GM18909 (cell line): ENCODE data around the gene SCN11A.
"Not testable (repeated sequence)": the region's sequence is repeated elsewhere in the genome, so short reads cannot be mapped to it uniquely, and the experiment has no call there.

Experiments used
- ATAC-seq: cut with Tn5 transposase; IDR thresholded peaks from one replicate; pipeline ENCODE4 v1.9.1; 2021; ENCODE audit warnings: mild to moderate bottlenecking; ENCODE audit not compliant: unreplicated experiment, poor library complexity

Gene SCN11A

GRCh38 chr3:39067286-39067685 lies 15.5 kb upstream of the SCN11A start:
- ATAC-seq = no peak

GRCh38 chr3:39065197-39065596 lies 13.5 kb upstream of the SCN11A start:
- peak; percentile 88 for ATAC-seq

DNA sequence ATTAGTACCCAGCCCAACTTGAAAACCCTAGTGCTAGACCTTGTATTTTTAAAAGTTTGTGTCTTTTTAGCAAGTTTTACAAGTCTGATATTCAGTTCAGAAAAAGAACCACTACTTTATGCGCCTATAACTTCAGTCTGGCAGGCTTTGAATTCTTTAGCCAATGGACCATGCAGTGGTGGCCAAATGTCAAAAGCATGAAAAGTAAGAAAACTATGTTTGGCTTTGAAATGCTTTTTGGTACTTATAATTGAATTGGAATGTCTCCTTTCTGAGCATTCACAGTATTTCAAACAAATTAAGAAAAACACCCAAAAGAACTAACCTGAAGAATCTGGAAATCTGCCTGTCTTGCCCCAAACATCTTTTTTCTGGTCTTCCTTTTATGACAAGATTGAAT lies 12.9 kb upstream of the SCN11A start:
- ATAC-seq = no peak

DNA sequence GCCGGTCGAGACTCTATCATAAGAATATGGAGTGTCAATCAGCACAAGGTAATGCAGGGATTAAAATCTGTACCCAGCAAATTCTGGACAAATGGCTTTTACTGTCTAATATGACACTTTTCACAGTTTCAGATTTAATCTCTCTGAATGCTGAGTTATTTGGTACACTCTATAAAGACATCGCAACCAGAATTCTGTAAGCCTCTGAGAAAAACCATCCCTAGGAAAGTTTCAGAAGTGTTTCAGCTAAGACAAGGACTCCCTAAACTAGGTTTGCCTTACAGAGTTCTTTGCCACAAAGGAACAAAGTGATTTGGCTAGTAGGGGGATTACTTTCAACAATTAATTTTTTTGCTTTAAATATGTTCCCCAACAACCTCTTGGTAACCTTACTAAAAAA lies 11.4 kb upstream of the SCN11A start:
- no peak for ATAC-seq

DNA sequence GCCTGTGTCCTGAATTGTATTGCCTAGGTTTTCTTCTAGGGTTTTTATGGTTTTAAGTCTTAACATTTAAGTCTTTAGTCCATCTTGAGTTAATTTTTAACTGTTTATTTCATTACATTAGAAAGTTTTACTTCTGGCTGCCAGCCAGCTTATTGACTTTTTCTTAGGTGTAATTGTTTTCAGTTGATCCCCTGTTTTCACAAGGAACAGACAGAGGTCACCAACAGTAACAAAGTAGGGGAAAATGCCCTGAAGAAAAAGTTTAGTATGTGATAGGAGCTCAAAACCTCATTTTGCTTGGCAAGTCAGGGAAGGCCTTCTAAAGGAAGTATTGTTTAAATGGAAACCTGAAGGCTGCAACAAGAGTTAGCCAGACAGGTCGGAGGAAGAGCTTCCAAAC lies 10.4 kb upstream of the SCN11A start:
- no peak for ATAC-seq

DNA sequence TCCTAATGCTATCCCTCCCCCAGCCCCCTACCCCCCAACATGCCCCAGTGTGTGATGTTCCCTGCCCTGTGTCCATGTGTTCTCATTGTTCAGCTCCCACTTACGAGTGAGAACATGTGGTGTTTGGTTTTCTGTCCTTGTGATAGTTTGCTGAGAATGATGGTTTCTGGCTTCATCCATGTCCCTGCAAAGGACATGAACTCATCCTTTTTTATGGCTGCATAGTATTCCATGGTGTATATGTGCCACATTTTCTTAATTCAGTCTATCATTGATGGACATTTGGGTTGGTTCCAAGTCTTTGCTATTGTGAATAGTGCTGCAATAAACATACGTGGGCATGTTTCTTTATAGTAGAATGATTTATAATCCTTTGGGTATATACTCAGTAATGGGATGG lies 9.5 kb upstream of the SCN11A start:
- not testable (repeated sequence) for ATAC-seq

DNA sequence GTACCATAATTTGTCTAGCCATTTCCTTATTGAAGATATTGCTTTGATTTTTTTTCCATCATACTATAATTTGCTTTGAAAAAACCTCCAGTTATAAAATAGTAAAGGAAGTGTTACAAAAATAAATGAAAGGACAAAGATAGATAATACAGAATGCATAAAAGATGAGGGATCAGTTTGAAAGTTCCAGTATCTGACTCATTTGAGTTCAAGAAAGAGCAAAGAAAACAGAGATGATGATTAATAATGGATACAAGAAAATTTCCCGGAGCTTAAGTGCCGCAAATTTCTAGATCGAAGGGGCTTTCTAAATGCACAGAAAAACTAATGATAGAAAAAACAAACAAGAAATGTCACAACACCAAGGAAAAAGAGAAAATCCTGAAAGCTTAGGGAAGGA lies 4.4 kb upstream of the SCN11A start:
- ATAC-seq = no peak

- ATAC-seq = no peak
These were observed 2.0 kb upstream of the SCN11A start for GRCh38 chr3:39053696-39054095.

DNA sequence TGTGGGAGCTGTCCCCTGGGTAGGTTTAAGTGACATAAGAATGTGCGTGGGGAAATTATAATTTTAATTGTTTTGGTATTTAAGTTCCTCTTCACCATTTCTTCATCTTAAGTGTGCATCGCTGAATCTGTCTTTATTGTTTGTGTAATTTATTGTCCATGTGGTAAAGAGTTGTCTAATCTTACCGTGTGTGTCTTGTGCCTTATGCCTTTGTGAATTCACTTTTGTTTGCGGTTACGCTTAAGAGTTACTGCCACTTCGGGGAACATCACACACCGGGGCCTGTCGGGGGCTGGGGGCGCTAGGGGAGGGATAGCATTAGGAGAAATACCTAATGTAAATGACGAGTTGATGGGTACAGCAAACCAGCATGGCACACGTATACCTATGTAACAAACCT lies 839 bp upstream of the SCN11A start:
- ATAC-seq = no peak

GRCh38 chr3:39050029-39050428 lies 1.7 kb downstream of the SCN11A start:
- no peak for ATAC-seq

DNA sequence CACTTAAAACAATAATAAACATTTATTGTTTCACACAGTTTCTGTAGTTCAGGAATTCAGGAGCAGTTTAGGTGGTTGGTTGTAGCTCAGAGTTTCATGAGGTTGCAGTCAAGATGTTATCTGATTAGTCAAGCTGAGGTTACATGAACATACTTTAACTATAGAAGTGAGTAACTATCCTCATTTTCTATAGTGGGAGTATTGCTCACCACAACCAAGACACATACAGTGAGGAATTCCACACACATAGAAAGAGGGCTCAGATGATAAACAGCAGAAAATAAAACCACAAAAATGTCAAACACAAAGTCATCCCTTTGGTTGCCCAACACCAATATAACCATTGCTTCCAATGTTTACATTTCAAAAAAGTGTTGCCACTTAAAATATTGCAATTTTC lies 13.6 kb downstream of the SCN11A start:
- no peak for ATAC-seq

- ATAC-seq = no peak
These were observed 22.2 kb downstream of the SCN11A start for GRCh38 chr3:39029556-39029955.

DNA sequence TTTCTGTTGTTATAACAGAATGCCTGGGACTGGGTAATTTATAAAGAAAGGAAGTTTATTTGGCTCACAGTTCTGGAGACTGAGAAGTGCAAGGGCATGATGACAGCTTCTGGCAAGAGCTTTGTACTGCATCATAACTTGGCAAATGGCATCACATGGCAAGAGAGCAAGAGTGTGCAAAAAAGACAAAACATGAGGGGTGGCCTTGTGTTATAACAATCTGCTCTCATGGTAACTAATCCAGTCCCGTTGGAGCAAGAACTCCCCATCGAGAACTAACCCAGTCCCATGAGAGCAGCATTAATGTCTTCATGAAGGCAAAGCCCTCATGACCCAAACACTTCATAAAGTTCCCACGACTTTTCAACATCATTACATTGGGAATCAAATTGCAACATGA lies 23.2 kb downstream of the SCN11A start:
- ATAC-seq = no peak

DNA sequence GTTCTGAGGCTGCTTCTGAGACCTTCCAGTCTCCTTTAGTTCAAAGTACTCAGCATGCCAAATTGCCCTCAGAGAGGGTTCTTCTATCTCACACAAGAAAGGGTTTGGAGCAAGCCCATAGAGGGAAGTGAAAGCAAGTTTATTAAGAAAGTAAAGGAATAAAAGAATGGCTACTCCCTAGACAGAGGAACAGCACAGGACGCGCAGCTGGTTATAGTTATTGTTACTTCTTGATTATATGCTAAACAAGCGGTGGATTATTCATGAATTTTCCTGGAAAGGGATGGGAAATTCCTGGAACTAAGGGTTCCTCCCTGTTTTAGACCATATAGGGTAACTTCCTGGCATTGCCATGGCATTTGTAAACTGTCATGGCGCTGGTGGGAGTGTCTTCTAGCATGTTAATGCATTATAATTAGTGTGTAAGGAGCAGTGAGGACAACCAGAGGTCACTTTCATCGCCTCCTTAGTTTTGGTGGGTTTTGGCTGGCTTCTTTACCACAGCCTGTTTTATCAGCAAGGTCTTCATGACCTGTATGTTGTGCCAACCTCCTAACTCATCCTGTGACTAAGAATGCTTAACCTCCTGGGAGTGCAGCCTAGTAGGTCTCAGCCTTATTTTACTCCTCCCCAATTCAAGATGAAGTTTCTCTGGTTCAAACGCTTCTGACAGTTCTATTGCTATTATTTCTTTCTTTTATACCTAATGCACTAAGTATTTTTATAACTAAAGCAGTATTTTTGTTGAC lies 26.3 kb downstream of the SCN11A start:
- no peak for ATAC-seq

GRCh38 chr3:39024497-39024896 lies 27.2 kb downstream of the SCN11A start:
- ATAC-seq = no peak

DNA sequence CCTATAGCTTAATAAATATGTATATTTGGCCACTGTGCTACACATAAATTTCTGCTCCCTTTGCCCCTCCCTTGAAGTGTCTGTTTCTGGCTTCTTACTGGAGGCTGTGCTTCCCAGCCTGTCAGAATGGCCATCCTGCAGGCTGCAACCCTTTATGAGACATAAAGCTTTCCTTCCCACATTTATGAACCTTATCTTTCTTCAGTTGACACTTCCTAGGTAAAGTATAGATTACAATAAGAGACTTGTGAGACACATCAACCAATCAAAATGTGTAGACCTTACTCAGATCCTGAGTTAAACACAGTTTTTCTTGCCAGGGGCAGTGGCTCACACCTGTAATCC lies 29.5 kb downstream of the SCN11A start:
- ATAC-seq = no peak

DNA sequence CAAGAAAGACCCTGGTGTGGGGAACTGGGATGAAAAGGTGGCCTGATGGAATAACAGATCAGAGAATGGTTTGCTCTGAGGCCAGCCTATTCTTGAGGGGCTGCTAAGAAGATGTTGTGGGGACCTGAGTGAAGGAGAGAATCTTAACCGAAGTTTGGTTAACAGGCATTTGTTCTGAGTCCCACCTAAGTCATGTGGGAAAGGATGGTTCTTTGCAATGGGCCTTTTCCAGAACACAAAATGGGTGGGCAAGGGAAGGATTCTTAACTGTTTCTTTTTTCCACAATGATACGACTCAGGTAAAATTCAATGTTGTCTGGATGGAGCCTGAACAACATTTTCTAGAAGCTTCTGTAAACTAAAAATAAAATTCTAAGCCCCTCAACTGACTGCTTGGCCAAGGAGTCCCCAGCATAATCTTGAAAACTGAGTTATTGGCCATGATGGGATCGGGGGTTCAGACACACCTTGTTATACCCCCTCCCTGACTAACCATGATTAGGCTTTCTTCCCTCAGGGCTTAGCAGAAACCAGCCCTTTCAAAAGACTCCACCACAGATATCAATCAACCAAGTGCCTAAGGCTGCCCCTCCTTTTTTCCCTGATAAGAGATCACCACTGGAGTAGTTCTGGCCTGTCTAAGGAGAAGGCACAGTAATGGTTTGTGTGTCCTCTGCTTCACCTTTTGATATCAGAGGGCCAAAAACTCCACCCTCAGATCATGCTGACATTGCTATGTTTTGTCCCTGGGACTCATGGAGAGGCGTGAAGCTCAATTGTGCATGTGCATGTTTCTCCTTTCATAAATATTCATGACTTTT lies 30.1 kb downstream of the SCN11A start:
- no peak for ATAC-seq

DNA sequence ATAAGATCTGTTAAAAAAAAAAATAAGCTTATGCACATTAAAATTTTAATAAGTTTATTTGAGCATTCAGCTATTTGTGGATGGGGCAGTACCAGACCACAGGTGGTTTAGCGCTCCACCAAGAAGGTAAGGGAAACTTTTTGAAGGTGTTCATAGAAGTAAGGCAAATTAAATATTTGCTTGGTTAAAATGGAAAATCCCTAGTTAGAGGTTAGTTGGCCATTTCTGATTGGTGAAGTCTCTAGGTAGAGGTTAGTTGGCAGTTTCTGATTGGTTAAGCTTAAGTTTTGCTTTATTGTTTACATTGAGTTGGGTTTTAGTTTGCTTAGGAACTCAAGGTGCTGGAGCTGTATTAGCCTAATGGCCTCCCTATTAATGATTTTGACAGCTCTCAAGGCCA lies 30.7 kb downstream of the SCN11A start:
- ATAC-seq = peak; percentile 69

GRCh38 chr3:39019299-39019698 lies 32.4 kb downstream of the SCN11A start:
- ATAC-seq = no peak

DNA sequence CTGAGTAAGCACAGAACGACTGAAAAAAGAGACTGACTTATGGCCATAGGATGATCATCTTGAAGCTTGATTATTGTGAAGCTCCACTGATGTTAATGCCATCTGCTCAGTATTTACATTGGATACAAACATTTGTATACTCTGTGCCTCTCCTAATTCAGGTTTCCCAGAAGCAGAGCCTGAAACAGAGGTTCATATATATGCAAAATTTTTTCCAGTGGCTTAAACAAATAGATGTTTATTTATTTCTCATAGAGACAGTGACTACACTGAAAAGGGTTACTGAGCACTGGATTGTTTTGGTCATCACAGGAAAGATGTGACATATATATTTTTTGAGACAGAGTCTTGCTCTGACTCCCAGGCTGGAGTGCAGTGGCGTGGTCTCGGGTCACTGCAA lies 36.3 kb downstream of the SCN11A start:
- ATAC-seq = no peak

GRCh38 chr3:39013921-39014509 lies 37.7 kb downstream of the SCN11A start:
- ATAC-seq = no peak

GRCh38 chr3:39013289-39013688 lies 38.5 kb downstream of the SCN11A start:
- ATAC-seq = no peak
